ENCODE results near the gene IFITM2.
"Not testable (repeated sequence)": the region's sequence is repeated elsewhere in the genome, so short reads cannot be mapped to it uniquely, and the experiment has no call there.

The IFITM2 gene

DNA sequence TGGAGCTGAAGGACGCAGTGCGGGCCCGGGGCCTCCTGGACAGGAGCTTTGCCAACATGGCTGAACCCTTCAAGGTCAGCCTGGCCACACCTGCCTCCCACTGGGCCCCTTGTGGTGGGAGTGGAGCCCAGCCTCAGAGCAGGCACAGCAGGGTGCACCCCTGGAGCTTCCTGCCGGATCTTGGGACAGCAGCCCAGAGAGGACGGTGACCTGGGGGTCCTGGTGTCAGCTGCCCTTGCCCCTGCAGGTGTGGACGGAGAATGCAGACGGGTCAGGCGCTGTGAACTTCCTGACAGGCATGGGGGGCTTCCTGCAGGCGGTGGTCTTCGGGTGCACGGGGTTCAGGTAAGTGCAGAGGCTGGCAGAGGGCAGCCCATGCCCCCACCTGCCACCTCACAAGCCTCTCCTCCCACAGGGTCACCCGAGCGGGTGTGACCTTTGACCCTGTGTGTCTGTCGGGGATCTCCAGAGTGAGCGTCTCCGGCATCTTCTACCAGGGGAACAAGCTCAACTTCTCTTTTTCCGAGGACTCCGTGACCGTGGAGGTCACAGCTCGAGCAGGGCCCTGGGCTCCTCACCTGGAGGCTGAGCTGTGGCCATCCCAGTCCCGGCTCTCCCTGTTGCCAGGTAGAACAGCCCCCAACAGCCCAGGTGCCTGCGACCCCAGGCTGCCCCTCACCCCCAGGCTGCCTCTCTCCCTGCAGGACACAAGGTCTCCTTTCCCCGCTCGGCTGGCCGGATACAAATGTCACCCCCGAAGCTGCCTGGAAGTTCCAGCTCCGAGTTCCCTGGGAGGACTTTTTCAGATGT is 13.6 kb upstream of the IFITM2 start:
- DNase-seq, result no peak

- no peak for DNase-seq
Observed at GRCh38 chr11:294780-295179, 12.8 kb upstream of the IFITM2 start.

- no peak for DNase-seq
Observed at GRCh38 chr11:295351-296170, 12.1 kb upstream of the IFITM2 start.

- no peak for DNase-seq
Observed at GRCh38 chr11:296171-297050, 11.2 kb upstream of the IFITM2 start.

GRCh38 chr11:297051-297585 is 10.5 kb upstream of the IFITM2 start:
- no peak for DNase-seq

- DNase-seq, result peak; percentile 49
Observed at GRCh38 chr11:297586-298405, 9.8 kb upstream of the IFITM2 start.

DNA sequence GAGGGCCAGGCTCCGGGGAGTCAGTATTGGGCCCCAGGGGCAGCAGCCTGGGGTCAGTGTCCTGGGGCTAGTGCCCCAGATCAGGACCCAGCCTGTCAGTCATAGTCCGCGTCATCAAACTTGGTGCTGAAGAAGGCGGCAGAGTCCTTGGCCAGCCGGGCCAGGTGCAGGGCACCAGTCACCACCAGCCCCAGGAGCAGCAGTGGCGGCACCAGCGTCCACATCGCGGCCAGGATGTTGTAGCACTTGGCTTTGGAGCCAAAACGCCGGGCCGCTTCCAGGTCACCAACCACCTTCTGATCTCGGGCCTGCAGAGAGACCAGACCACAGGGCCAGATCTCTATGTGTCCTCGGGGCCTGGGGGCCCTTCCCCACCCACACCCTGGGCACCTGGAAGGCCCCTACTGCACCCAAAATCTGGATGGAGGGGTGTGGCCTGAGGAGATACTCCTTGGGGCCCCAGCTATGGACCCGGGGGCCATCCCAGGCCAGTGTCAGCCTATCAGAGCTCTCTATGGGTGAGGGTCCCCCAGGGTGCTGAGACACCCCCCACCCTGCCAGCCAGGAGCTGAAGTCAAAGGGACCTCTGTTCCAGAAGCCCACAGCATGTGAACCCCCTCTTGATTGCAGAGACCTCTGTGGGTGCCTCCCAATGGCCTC is 9.1 kb upstream of the IFITM2 start:
- no peak for DNase-seq

DNA sequence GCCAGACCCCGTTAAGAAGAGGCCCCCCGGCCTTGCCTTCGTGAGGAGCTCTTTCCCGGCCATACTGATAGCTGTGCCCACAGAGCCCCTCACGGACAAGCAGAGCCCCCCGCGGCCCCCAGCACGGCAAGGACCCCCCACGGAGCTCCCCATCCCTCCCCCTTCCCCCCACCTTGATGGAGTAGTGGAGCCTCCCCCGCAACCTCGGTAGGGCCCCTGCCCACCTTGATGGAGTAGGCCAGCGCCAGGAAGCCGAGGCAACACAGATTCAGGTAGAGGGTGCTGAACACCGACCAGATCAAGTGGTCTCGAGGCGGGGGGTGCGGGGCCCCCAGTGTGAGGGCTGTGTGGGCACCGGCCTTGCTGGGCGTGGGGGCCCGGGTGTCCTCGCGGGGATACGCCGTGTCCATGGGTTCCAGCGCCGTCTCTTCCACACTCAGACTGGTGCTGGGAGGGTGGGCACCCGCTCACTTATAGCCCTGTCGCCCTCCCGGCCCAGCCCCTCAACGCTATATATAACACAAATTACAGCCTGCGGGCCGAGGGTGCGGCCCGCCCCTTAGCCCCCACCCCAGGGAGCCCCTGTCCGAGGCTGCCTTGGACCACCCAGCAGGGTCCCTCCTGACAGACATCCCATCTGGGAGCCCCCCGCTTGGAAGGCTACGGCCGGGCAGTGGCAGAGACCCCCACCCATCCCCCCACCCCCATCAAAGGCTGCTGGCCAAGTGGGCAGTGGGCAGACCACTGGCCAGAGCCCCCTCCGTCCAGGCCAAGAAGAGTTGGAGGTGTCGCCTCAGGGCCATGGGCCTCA is 8.3 kb upstream of the IFITM2 start, which contains the start of gene IFITM5:
TSS of gene IFITM5 (minus strand) at position 446 of the 811 bp plus-strand sequence. CDS start at position 410, 36 bp downstream.
- DNase-seq, result no peak

- DNase-seq, result no peak
Observed at GRCh38 chr11:299951-300735, 7.5 kb upstream of the IFITM2 start.

- DNase-seq, result no peak
Observed at GRCh38 chr11:303363-303762, 4.3 kb upstream of the IFITM2 start.

DNA sequence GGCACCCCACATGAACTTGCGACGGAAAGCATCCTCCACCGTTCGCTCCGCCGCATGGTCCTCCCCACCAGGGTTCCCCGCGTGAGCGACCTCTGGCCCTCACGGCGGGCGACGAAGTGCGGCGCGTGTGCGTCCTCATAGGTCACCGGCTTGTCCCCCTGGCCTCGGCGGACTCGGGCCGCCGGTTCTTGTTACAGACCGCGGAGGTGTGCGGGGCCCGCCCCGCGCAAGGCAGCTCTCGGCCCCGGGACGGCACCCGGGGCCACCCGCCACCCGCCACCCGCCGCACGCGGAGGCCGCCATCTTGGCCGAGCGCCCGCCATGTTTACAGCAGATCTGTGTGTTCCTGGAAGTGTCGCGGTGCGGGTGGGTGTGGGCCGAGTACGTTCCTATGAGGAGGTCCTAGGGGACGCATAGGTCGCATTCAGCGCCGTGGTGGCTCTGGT is 3.5 kb upstream of the IFITM2 start:
- no peak for DNase-seq

DNA sequence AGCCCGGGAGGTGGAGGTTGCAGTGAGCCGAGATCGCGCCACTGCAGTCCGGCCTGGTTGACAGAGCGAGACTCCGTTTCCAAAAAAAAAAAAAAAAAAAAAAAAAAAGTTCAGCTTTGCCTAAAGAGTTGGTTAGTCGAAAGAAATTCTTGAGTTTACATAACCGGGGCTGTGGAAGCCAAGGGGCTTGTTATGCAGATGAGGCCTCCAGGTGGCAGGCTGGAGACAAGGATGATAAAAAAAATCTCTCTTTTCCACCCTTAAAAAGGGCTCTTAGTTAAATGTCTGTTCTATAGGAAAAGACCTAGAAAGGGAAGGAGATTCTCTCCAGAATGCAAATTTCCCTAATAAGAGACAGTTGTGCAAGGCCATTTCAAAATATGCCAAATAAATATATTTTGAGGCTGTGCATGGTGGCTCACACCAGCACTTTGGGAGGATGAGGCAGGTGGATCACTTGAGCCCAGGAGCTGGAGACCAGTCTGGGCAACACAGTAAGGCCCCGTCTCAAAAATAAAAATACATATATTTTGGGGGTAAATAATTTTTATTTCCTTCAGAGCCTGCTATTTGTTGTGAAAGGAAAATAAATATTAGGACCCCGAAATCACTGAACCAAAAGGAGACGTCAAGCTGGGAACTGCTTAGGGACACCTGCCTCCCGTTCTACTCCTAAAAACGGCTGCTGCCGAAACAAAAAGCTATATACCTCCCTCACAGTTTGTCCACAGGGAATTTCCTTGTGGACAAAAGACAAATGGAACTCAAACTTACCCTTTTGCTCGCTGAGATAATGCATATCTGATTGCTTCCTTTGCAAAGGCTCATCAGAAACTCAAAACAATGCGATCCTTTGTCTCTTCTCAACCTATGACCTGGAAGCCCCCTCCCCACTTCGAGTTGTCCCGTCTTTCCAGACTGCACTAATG is 2.4 kb upstream of the IFITM2 start:
- no peak for DNase-seq

DNA sequence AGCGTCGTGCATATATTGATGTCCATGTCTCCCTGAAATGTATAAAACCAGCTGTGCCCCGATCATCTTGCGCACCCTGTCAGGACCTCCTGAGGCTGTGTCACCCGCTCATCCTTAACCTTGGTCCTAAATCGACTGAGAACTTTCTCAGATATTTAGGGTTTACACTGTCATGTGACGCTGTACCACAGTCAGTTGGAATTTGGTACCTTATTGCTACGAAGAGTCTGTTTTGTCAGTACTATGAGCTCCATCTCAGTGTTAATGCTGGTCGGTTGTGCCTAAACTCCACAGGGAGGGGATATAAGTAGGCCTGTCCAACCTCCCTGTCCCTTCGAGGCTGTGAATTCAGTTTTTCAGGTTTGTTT is 1.8 kb upstream of the IFITM2 start:
- no peak for DNase-seq

GRCh38 chr11:306645-307371 is 808 bp upstream of the IFITM2 start:
- DNase-seq, result no peak

DNA sequence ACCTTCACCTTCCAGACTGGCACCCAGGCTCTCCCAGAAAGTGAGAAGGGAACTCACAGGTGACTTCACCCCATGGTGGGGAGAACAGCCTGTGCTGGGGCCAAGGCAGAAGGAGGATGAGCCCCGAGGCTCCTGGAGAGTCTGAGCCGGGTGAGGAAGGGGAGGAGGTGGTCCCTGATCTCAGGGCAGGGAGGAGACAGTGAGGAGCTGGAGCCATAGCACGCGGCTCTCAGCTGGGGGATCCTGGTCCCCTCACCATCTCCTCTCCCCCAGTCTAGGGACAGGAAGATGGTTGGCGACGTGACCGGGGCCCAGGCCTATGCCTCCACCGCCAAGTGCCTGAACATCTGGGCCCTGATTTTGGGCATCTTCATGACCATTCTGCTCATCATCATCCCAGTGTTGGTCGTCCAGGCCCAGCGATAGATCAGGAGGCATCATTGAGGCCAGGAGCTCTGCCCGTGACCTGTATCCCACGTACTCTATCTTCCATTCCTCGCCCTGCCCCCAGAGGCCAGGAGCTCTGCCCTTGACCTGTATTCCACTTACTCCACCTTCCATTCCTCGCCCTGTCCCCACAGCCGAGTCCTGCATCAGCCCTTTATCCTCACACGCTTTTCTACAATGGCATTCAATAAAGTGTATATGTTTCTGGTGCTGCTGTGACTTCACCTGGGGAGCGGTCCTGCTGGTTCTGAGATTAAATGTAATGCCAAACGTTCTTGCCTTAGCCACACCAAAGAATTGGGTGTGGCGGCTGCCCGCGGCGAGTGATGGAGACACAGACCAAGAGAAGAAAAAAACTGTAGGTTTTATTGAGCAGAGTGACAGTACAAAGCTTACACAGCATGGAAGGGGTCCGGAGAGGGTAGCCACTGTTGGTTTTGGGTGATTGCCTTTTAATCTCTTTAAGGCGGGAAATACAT is 1.4 kb downstream of the IFITM2 start:
- not testable (repeated sequence) for DNase-seq

- DNase-seq, result not testable (repeated sequence)
Observed at GRCh38 chr11:309979-310572, 2.5 kb downstream of the IFITM2 start.

Data from activated effector memory CD4-positive, alpha-beta T cell treated with Interleukin-2 at 50 U/mL for 16 hours (primary cell).